H1 (cell line): ENCODE measurements around the gene YIF1B. TPM values are rescaled to one million over a fixed set of nuclear protein-coding genes. Genes with fewer than 3 reads are reported as not detected.

Experiments
- CTCF ChIA-PET: fragments of 300-600 bp; sonication (Branson Sonifier 250); formaldehyde crosslinking; loops from one replicate; lab custom pipeline; 2021; ENCODE audit not compliant: partially characterized antibody; lab: Charles Lee
- POLR2A ChIA-PET: fragments of 300-600 bp; sonication (Branson Sonifier 250); formaldehyde crosslinking; loops from one replicate; lab custom pipeline; 2021; ENCODE audit warnings: inconsistent platforms; ENCODE audit not compliant: partially characterized antibody; lab: Charles Lee
- DNase-seq, 2 experiments: peaks; one replicate each; pipeline versions ENCODE4 v3.0.0 to v3.0.0-alpha.2; 2010 to 2022; ENCODE audit warnings: low spot score in 2 of 2, low read depth in 1 of 2, mixed read lengths in 1 of 2
- FAIRE-seq: peaks from 2 replicates; lab custom pipeline; 2011; peaks lifted over from hg19 to GRCh38; lab: Jason Lieb, UNC
- H2AFZ ChIP-seq: 2 replicates; pipeline ENCODE4 v1.8.1; 2012; ENCODE audit warnings: low read length, inconsistent platforms
- H2AK5ac ChIP-seq: 2 replicates; pipeline ENCODE4 v1.6.1; 2013; ENCODE audit warnings: low read depth, low read length
- H2BK120ac ChIP-seq: replicated peaks from 2 replicates; pipeline ENCODE3; 2013; ENCODE audit warnings: low read depth, low read length, inconsistent platforms
- H2BK12ac ChIP-seq: 2 replicates; pipeline ENCODE4 v1.6.1; 2013; ENCODE audit warnings: low read depth, low read length
- H2BK15ac ChIP-seq: 2 replicates; pipeline ENCODE4 v1.6.1; 2013; ENCODE audit warnings: low read length
- H2BK20ac ChIP-seq: 2 replicates; pipeline ENCODE4 v1.6.1; 2013; ENCODE audit warnings: low read length
- H2BK5ac ChIP-seq: 2 replicates; pipeline ENCODE4 v1.6.1; 2013; ENCODE audit warnings: low read depth, low read length
- H3K14ac ChIP-seq: 2 replicates; pipeline ENCODE4 v1.6.1; 2013; ENCODE audit warnings: inconsistent platforms; ENCODE audit not compliant: insufficient read length
- H3K18ac ChIP-seq: 2 replicates; pipeline ENCODE4 v1.6.1; 2013; ENCODE audit warnings: low read length; ENCODE audit errors: extremely low read depth
- H3K23ac ChIP-seq: 2 replicates; pipeline ENCODE4 v1.6.1; 2013; ENCODE audit warnings: inconsistent platforms; ENCODE audit not compliant: insufficient read length
- H3K23me2 ChIP-seq: 2 replicates; pipeline ENCODE4 v1.6.1; 2013; ENCODE audit warnings: low read depth, low read length
- H3K27ac ChIP-seq: 2 replicates; pipeline ENCODE4 v1.6.1; 2011; ENCODE audit warnings: low read depth, low read length, inconsistent platforms
- H3K27me3 ChIP-seq, 4 experiments: replicated peaks in 1 of 4; 1 replicate in 1 of 4; 2 replicates in 3 of 4; pipeline versions ENCODE4 v1.6.1 to v1.8.1; 2011 to 2013; ENCODE audit warnings: low read length in 3 of 4, mild to moderate bottlenecking in 3 of 4, inconsistent platforms in 2 of 4, mixed read lengths in 2 of 4, moderate library complexity in 1 of 4; ENCODE audit not compliant: control insufficient read depth in 3 of 4, insufficient read depth in 3 of 4; ENCODE audit errors: extremely low read depth in 1 of 4
- H3K36me3 ChIP-seq, 4 experiments: 2 replicates each; pipeline versions ENCODE4 v1.6.1 to v1.8.1; 2011 to 2013; ENCODE audit warnings: mild to moderate bottlenecking in 4 of 4, low read length in 3 of 4, moderate library complexity in 2 of 4, control low read depth in 1 of 4, inconsistent platforms in 1 of 4; ENCODE audit not compliant: insufficient read depth in 4 of 4, control insufficient read depth in 2 of 4
- H3K4ac ChIP-seq: replicated peaks from 2 replicates; pipeline ENCODE3; 2013; ENCODE audit warnings: low read length, low read depth, mixed read lengths, inconsistent platforms; ENCODE audit not compliant: insufficient read length
- H3K4me1 ChIP-seq, 4 experiments: replicated peaks in 1 of 4; 1 replicate in 1 of 4; 2 replicates in 3 of 4; pipeline versions ENCODE4 v1.6.1 to v1.8.1; 2011 to 2013; ENCODE audit warnings: low read length in 3 of 4, inconsistent platforms in 2 of 4, mixed read lengths in 1 of 4; ENCODE audit not compliant: insufficient read depth in 4 of 4, control insufficient read depth in 3 of 4
- H3K4me2 ChIP-seq, 2 experiments: 2 replicates each; pipeline versions ENCODE4 v1.6.1 to v1.8.1; 2011 to 2013; ENCODE audit warnings: low read depth in 2 of 2, low read length in 2 of 2, control low read depth in 1 of 2, inconsistent platforms in 1 of 2, mild to moderate bottlenecking in 1 of 2; ENCODE audit not compliant: insufficient read depth in 1 of 2
- H3K4me3 ChIP-seq, 4 experiments: fragments of 200-600, 300-600 bp in 1 of 4; sonication (generic), shearing (Covaris generic), sonication (Bioruptor Twin) in 1 of 4; 2 replicates each; pipeline versions ENCODE4 v1.5.1 to v1.8.1; 2011 to 2016; ENCODE audit warnings: low read length in 4 of 4, low read depth in 3 of 4, control low read depth in 2 of 4, inconsistent platforms in 2 of 4, mild to moderate bottlenecking in 2 of 4, mixed read lengths in 1 of 4, moderate library complexity in 1 of 4; ENCODE audit not compliant: insufficient read depth in 2 of 4; ENCODE audit errors: extremely low read depth in 1 of 4
- H3K56ac ChIP-seq: replicated peaks from 2 replicates; pipeline ENCODE3; 2013; ENCODE audit warnings: low read depth, mild to moderate bottlenecking, mixed read lengths, low read length, inconsistent platforms; ENCODE audit not compliant: insufficient read length
- H3K79me1 ChIP-seq: 2 replicates; pipeline ENCODE4 v1.6.1; 2013; ENCODE audit warnings: low read depth, low read length, control low read depth
- H3K79me2 ChIP-seq, 2 experiments: 2 replicates each; pipeline versions ENCODE4 v1.6.1 to v1.8.1; 2012 to 2013; ENCODE audit warnings: low read length in 2 of 2, mild to moderate bottlenecking in 2 of 2, inconsistent platforms in 1 of 2; ENCODE audit not compliant: insufficient read depth in 2 of 2, control insufficient read depth in 1 of 2
- H3K9ac ChIP-seq, 4 experiments: replicated peaks in 1 of 4; 1 replicate in 1 of 4; 2 replicates in 3 of 4; pipeline versions ENCODE4 v1.6.1 to v1.8.1; 2011 to 2013; ENCODE audit warnings: low read depth in 3 of 4, low read length in 3 of 4, control low read depth in 2 of 4, mild to moderate bottlenecking in 2 of 4, moderate library complexity in 2 of 4, inconsistent platforms in 1 of 4; ENCODE audit errors: extremely low read depth in 1 of 4
- H3K9me3 ChIP-seq, 2 experiments: 2 replicates each; pipeline versions ENCODE4 v1.6.1 to v1.8.1; 2012 to 2013; ENCODE audit warnings: mild to moderate bottlenecking in 2 of 2, moderate library complexity in 2 of 2, control low read depth in 1 of 2, inconsistent platforms in 1 of 2, low read depth in 1 of 2, low read length in 1 of 2, mixed read lengths in 1 of 2; ENCODE audit not compliant: insufficient read depth in 2 of 2
- H4K20me1 ChIP-seq, 2 experiments: replicated peaks in 1 of 2; 2 replicates each; pipeline versions ENCODE3 to v1.8.1; 2011 to 2013; ENCODE audit warnings: inconsistent platforms in 2 of 2, low read length in 2 of 2, mild to moderate bottlenecking in 1 of 2; ENCODE audit not compliant: insufficient read depth in 2 of 2, control insufficient read depth in 1 of 2
- H4K5ac ChIP-seq: 2 replicates; pipeline ENCODE4 v1.6.1; 2013; ENCODE audit warnings: low read length, low read depth, mixed read lengths, inconsistent platforms; ENCODE audit not compliant: insufficient read length
- H4K8ac ChIP-seq: 2 replicates; pipeline ENCODE4 v1.8.0; 2013; ENCODE audit warnings: mild to moderate bottlenecking, moderate library complexity, low read length, inconsistent platforms; ENCODE audit not compliant: insufficient read depth; ENCODE audit errors: extremely low read depth
- H4K91ac ChIP-seq: replicated peaks from 2 replicates; pipeline ENCODE3; 2013; ENCODE audit warnings: low read length, mixed read lengths, inconsistent platforms; ENCODE audit not compliant: insufficient read length
- CHD2 ChIP-seq: IDR thresholded peaks from 2 replicates; pipeline ENCODE4 v1.6.1; 2012; ENCODE audit warnings: low read length, improper control_type of control experiment
- CTBP2 ChIP-seq: IDR thresholded peaks from 2 replicates; pipeline ENCODE4 v1.7.0; 2011; ENCODE audit warnings: borderline replicate concordance, mild to moderate bottlenecking, moderate library complexity, mixed read lengths, low read length; ENCODE audit not compliant: insufficient read depth, insufficient read length
- POLR2A ChIP-seq, 2 experiments: IDR thresholded peaks; 1 replicate in 1 of 2; 2 replicates in 1 of 2; pipeline ENCODE4 v1.6.1; 2011; ENCODE audit warnings: low read depth in 2 of 2, low read length in 2 of 2, mild to moderate bottlenecking in 2 of 2; ENCODE audit errors: control extremely low read depth in 1 of 2
- SIRT6 ChIP-seq: IDR thresholded peaks from one replicate; pipeline ENCODE4 v1.7.1; 2012; ENCODE audit warnings: low read length, inconsistent platforms
- WGBS, 2 experiments: shearing (Covaris generic) in 1 of 2; methylation state at CpG; one replicate each; pipeline versions ENCODE4 v1.1.6 to v1.1.7; 2013 to 2015; ENCODE audit warnings: low lambda C conversion rate in 2 of 2, mixed read lengths in 2 of 2, inconsistent platforms in 1 of 2, low coverage in 1 of 2, missing lambda C conversion rate in 1 of 2; ENCODE audit not compliant: insufficient replicate concordance in 2 of 2, insufficient coverage in 1 of 2, insufficient read length in 1 of 2; ENCODE audit errors: extremely low coverage in 1 of 2, missing lambda C conversion rate in 1 of 2; 5-methylcytosine and 5-hydroxymethylcytosine counted together
- polyA plus RNA-seq, 7 experiments: library from polyadenylated mRNA; depleted of rRNA in 3 of 7; stranded (reverse) in 5 of 7; unstranded in 2 of 7; fragments of >200 nt in 5 of 7; fragments of 200-250 nt in 2 of 7; gene quantifications; 1 replicate in 5 of 7; 2 replicates in 1 of 7; 4 replicates in 1 of 7; pipeline versions ENCODE4 v1.2.1 to v1.2.3, GENCODE V29; 2011 to 2013; ENCODE audit warnings: missing spikeins in 2 of 7, mixed read lengths in 2 of 7
- total RNA-seq: library from RNA; stranded (reverse); fragmentation: NEBNext Ultra II Directional; extraction: Animal tissue kit (Norgen Biotek cat#: 25700); gene quantifications from 2 replicates; pipeline ENCODE4 v1.2.1, GENCODE V29; 2021
- TF ChIP-seq, protein P1 (sequence below): IDR thresholded peaks from 2 replicates; pipeline ENCODE4 v1.6.1; 2011; ENCODE audit warnings: low read depth, mild to moderate bottlenecking, low read length; ENCODE audit not compliant: insufficient read depth

Gene YIF1B
- total and polyA plus RNA-seq, 2 of the 8 experiments (the other 6 are each of a cell fraction or from before 2014, with no cell fraction given): 89.6 to 305 TPM

DNA sequence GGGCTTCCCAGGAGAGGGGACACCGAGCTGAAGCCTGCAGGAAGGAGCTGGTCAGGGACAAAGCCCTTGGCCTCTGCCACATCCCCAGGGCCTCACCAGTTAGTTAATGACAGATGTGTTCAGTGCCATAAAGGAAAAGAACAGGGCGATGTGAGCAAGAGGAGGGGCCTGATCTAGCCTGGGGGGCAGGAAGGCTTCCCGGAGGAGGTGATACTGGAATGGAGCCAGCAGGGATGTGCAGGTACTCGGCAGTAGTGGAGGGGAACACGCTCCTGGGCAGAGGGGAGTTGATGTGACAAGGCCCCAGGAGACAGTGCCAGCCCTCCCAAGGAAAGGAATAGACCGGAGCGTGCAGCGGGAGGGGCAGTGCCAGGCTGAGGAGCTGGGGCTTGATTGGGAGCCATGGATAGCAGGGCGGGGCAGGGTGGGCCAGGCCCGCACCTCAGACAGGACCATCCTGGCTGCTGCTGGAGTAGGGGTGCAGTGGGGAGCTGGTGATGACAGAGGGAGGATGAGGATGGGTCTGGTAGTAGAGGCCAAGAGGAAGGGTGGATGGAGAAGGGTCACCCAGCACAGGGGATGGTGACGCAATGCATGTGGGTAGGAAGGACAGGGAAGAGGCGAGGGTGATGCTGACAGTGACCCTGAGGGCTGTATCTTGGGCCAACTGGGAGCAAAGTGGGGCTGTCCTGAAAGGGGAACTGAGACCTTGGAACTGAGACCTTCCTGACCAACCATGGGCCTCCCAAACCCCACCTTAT lies 7.6 kb downstream of the YIF1B start:
- Histone ChIP-seq H2BK20ac (no peak overlapping the region), H3K23me2 (peaks cover 12% of the 10 kb centered on the region; the same call in 1 of the 2 replicates), H3K23ac (no peak overlapping the region), H2AK5ac (no peak overlapping the region), H4K91ac (no peak overlapping the region), H3K27me3 (no peaks in the 10 kb centered on the region; a peak in 1 of 7 replicates), H2BK5ac (no peak overlapping the region), H3K79me1 (peaks cover 8% of the 10 kb centered on the region), H2BK120ac (no peak overlapping the region), H4K8ac (no peak overlapping the region), H3K14ac (no peak overlapping the region), H3K56ac (no peak overlapping the region), H3K27ac (no peak overlapping the region), H3K4me3 (no peak overlapping the region), H3K79me2 (peaks cover 0 to 15% of the 10 kb centered on the region in 2 experiments; a peak in 2 of 4 replicates), H3K4me1 (peaks cover 0 to 14% (median 4%) of the 10 kb centered on the region in 4 experiments; a peak in 4 of 7 replicates), H2AFZ (no peak overlapping the region), H3K9ac (no peak overlapping the region; a peak in 1 of 7 replicates), H2BK15ac (no peak overlapping the region), H2BK12ac (no peak overlapping the region), H3K4ac (no peak overlapping the region), H3K18ac (no peak overlapping the region), H3K9me3 (no peaks in the 10 kb centered on the region), H3K36me3 (peaks cover 0 to 18% (median 9%) of the 10 kb centered on the region in 4 experiments; a peak in 5 of 8 replicates), H3K4me2 (no peak overlapping the region), H4K20me1 (peaks cover 4 to 16% of the 10 kb centered on the region in 2 experiments), H4K5ac (no peak overlapping the region)
- ChIA-PET POLR2A (interaction anchor here (1.2 kb wide), 1 partner anchor 11 kb away, joined by 3 read pairs; the partner anchor contains the start of gene KCNK6), CTCF (interaction anchor here (1.0 to 1.4 kb wide), 3 partner anchors 27 to 64 kb away, joined by 3 to 4 read pairs (median 4); partner anchors contain the start of gene CATSPERG)
- FAIRE-seq (no peak), DNase-seq (no peak)
- 96% methylated on average over 8 of the region's 12 CpGs; no CpG with 5 or more reads in 1 of the 2 experiments for WGBS, 2 experiments
- TF ChIP-seq, protein P1, sequence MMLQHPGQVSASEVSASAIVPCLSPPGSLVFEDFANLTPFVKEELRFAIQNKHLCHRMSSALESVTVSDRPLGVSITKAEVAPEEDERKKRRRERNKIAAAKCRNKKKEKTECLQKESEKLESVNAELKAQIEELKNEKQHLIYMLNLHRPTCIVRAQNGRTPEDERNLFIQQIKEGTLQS: no peak
- TF ChIP-seq POLR2A (IDR thresholded peaks at IDR 0.05; ENCODE audit: control extremely low read depth in 1 of 2, low read depth in 2 of 2, low read length in 2 of 2): no peak
- no peak for TF ChIP-seq CHD2
- no peak for TF ChIP-seq CTBP2
- TF ChIP-seq SIRT6: no peak
